Retina (tissue), 1 donor: ENCODE results near the gene MECR.

Experiments used
- DNase-seq: peaks from one replicate; pipeline ENCODE4 v3.0.0-alpha.2; 2016

The MECR gene

GRCh38 chr1:29254346-29254745 is 23.6 kb upstream of the MECR start:
- DNase-seq, result no peak

- DNase-seq, result no peak
Measured at GRCh38 chr1:29253180-29253579, 22.4 kb upstream of the MECR start.

GRCh38 chr1:29251164-29252124 is 20.7 kb upstream of the MECR start:
- no peak for DNase-seq

- peak; percentile 53 for DNase-seq
Measured at GRCh38 chr1:29249951-29250581, 19.3 kb upstream of the MECR start.

GRCh38 chr1:29249170-29249691 is 18.5 kb upstream of the MECR start:
- peak; percentile 74 for DNase-seq

- DNase-seq, result no peak
Measured at GRCh38 chr1:29248409-29248808, 17.7 kb upstream of the MECR start.

GRCh38 chr1:29247571-29248273 is 17.0 kb upstream of the MECR start:
- no peak for DNase-seq

GRCh38 chr1:29247044-29247443 is 16.3 kb upstream of the MECR start:
- DNase-seq, result no peak

- DNase-seq, result peak; percentile 42
Measured at GRCh38 chr1:29245876-29246275, 15.1 kb upstream of the MECR start.

- no peak for DNase-seq
Measured at GRCh38 chr1:29245261-29245660, 14.5 kb upstream of the MECR start.

- no peak for DNase-seq
Measured at GRCh38 chr1:29243871-29244200, 13.1 kb upstream of the MECR start.

- DNase-seq, result no peak
Measured at GRCh38 chr1:29243023-29243870, 12.5 kb upstream of the MECR start.

GRCh38 chr1:29240986-29241385 is 10.3 kb upstream of the MECR start:
- DNase-seq, result no peak

GRCh38 chr1:29240400-29240837 is 9.7 kb upstream of the MECR start:
- peak; percentile 70 for DNase-seq

GRCh38 chr1:29239142-29239541 is 8.4 kb upstream of the MECR start:
- no peak for DNase-seq

- no peak for DNase-seq
Measured at GRCh38 chr1:29238620-29239002, 7.9 kb upstream of the MECR start.

- DNase-seq, result peak; percentile 86
Measured at GRCh38 chr1:29237852-29238619, 7.3 kb upstream of the MECR start.

- DNase-seq, result peak; percentile 81
Measured at GRCh38 chr1:29237129-29237821, 6.5 kb upstream of the MECR start.

GRCh38 chr1:29236712-29237128 is 6.0 kb upstream of the MECR start:
- peak; percentile 74 for DNase-seq

GRCh38 chr1:29235955-29236711 is 5.4 kb upstream of the MECR start, which contains the start of gene PTPRU:
Gene PTPRU (plus strand): TSS chr1:29236522. CDS start chr1:29236645, 123 bp downstream.
- DNase-seq, result peak; percentile 91
